ELF-1 (cell line): ENCODE measurements around the gene ZNF410.
A peak's percentile ranks its signal among the peaks of the same experiment; 100 is the strongest.
"Not testable (repeated sequence)": the region's sequence is repeated elsewhere in the genome, so short reads cannot be mapped to it uniquely, and the experiment has no call there.

ENCODE experiments used
- DNase-seq: peaks from one replicate; pipeline ENCODE4 v3.0.0-alpha.2; 2016; ENCODE audit warnings: low read depth, low spot score

ZNF410 gene, protein sequence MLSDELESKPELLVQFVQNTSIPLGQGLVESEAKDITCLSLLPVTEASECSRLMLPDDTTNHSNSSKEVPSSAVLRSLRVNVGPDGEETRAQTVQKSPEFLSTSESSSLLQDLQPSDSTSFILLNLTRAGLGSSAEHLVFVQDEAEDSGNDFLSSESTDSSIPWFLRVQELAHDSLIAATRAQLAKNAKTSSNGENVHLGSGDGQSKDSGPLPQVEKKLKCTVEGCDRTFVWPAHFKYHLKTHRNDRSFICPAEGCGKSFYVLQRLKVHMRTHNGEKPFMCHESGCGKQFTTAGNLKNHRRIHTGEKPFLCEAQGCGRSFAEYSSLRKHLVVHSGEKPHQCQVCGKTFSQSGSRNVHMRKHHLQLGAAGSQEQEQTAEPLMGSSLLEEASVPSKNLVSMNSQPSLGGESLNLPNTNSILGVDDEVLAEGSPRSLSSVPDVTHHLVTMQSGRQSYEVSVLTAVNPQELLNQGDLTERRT

GRCh38 chr14:73886449-73887317 lies at the start of gene ZNF410:
Gene ZNF410 (plus strand): TSS chr14:73886859. CDS start chr14:73892176, 5,317 bp downstream.
- peak; percentile 96 for DNase-seq

DNA sequence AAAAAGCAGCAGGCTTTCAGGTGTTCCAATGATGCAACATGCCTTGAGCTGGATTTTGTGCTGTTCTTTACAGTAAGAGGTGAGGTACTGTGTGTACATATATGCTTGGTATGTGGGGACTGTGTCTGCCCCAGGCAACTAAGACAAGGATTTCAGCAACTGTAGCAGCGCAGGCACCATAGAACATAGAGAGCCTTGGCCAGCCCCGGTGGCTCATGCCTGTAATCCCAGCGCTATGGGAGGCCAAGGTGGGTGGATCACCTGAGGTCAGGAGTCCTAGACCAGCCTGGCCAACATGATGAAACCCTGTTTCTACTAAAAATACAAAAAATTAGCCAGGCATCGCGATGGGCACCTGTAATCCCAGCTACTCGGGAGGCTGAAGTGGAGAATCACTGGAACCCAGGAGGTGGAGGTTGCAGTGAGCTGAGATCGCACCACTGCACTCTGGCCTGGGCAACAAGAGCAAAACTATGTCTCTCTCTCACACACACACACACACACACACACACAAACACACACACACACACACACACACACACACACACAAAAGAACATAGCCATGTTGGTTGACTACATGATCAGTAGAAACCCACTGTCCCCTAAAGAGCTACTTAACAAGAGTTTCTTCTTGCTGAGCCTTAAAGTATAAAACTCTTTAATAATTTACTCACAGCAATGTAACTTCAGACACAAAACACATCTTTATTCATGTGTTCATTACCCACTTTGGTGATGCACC lies 48.2 kb upstream of the ZNF410 start:
- peak; percentile 37 for DNase-seq

DNA sequence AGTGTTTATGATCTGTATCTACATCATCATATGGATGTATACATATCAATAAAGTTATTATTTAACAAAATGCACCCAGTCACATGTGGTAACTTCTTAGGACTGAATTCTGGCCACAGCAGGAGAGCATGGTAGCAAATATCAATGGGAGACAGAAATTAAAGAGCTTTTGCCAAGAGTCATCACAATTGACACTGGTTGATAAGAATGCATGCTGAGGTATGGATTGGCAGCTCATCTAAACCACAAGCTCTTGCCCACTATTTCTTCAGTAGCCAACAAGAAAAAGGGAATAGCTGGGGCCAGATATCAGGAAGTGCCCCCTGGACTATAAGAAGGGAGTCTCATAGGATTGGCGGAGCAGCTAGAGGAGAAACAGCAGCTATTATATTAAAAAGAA lies 44.5 kb upstream of the ZNF410 start:
- DNase-seq, result no peak

- DNase-seq, result no peak
Measured at GRCh38 chr14:73842851-73843250, 43.8 kb upstream of the ZNF410 start.

DNA sequence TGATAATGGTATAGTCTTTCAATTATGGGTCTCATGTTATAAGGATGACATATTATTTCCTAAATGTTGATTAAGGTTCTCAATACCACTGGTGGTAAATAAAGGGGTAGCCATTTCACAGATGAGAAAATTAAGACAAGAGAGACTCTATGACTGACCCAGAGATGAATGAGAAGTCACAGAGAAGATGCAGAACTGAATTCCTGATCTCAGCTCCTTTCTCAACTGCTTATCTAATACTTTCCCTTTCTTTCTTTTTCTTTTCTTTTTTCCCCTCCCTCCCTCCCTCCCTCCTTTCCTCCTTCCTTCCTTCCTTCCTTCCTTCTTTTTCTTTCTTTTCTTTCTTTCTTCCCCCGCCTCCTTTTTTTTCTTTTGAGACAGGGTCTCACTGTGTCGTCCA lies 43.4 kb upstream of the ZNF410 start:
- DNase-seq, result no peak

GRCh38 chr14:73846947-73847346 lies 39.7 kb upstream of the ZNF410 start:
- no peak for DNase-seq

DNA sequence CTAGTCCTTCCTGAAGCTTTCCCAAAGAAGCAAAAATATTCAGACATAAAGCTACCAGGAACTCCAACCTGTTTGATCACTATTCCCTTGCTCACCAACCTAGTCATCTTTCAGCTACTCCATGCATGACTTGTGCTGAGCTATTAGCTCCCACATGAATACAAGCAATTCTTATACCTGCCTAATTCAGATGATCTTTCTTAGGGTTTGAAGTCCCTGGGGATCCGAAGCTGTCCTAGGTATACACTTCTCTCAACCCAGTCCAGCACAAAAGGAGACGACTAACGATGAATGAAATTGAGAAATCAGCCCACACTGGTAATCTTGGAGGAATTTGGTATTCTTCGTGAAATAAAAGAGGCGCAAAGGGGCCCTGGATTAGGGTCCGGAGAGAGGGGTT lies 35.7 kb upstream of the ZNF410 start:
- DNase-seq, result no peak

- peak; percentile 99 for DNase-seq
Measured at GRCh38 chr14:73851567-73852382, 34.9 kb upstream of the ZNF410 start, which contains the start of gene PTGR2. Gene PTGR2 (plus strand): TSS chr14:73851831. CDS start chr14:73858863, 7,032 bp downstream.

GRCh38 chr14:73859145-73859544 lies 27.5 kb upstream of the ZNF410 start:
- no peak for DNase-seq

DNA sequence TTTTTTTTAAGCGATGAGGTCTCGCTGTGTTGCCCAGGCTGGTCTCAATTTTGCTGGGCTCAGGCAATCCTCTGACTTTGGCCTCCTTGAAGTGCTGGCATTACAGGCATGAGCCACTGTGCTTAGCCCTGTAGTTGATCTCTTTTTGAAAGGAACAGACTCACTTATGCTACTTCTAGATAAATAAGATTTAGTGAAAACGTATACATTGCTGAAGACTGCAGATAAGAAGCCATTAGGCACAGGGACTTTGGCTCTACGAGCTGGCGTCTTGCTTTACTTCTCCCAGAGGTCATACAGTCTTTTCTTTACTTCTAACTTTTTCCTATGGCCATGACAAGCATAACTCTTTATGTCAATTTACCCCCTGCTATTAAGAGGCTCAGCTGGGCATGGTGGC lies 25.6 kb upstream of the ZNF410 start:
- DNase-seq, result no peak

GRCh38 chr14:73862480-73862879 lies 24.2 kb upstream of the ZNF410 start:
- no peak for DNase-seq

DNA sequence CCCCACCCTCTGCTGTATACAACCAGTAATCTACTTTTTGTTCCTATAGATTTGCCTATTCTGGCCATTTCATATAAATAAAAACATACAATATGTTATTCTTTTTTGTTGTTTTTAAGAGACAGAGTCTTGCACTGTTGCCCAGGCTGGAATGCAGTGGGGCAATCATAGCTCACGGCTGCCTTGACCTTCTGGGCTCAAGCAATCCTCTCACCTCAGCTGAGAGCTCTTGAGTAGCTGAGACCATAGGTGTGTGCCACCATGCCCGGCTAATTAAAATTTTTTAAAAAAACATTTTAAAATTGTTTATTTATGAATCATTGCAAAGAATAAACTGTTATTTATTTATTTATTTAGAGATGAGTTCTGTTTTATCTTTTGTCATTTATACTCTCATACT lies 23.4 kb upstream of the ZNF410 start:
- DNase-seq, result no peak

DNA sequence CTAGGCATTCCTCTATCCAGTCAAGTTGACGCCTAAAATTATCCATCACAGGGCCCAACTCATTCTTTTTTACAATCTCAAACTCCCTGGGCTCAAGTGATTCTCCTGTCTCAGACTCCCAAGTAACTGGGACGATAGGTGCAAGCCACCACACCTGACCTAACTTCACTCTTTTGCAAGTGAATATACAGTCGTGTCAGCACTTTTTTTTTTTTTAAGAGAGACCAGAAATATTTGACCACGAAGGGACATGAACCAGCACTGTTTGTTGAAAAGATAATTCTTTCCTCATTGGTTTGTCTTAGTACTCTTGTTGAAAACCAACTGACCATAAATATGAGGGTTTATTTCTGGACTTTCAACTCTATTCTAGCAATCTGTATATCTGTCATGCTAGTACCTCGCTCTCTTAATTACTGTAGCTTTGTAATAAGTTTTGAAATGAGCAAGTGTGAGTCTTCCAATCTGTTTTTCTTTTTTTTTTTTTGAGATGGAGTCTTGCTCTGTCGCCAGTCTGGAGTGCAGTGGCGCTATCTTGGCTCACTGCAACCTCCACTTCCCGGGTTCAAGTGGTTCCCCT lies 21.0 kb upstream of the ZNF410 start:
- DNase-seq, result no peak

- not testable (repeated sequence) for DNase-seq
Measured at GRCh38 chr14:73869754-73870153, 16.9 kb upstream of the ZNF410 start.

GRCh38 chr14:73870525-73871235 lies 16.0 kb upstream of the ZNF410 start:
- DNase-seq, result peak; percentile 62

DNA sequence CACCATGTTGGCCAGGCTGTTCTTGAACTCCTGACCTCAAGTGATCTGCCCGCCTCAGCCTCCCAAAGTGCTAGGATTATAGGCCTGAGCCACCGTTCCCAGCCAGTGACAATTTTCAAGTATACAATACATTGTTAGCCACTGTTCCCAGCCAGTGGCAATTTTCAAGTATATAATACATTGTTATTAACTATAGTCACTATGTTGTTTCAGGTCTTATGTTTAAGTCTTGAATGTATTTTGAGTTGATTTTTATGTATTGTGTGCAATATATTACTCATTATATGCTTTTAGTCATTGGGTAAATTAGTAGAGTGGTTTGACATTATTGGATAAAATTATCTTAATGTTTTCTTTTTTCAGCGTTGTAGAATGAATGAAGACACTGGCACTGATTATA lies 13.0 kb upstream of the ZNF410 start:
- no peak for DNase-seq

DNA sequence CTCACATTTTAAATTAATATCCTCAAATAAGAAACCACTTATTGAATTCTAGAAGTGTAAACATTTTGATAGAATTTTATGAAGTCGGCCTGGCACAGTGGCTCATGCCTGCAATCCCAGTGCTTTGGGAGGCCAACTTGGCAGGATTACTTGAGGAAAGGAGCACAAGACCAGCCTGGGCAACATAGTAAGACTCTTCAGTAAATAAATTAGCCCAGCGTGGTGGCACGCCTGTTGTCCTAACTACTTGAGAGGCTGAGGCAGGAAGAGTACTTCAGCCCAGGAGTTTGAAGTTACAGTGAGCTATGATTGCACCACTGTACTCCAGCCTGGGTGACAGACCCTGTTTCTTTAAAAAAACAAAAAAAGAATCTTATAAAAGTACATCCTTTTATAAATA lies 8.9 kb upstream of the ZNF410 start:
- no peak for DNase-seq

DNA sequence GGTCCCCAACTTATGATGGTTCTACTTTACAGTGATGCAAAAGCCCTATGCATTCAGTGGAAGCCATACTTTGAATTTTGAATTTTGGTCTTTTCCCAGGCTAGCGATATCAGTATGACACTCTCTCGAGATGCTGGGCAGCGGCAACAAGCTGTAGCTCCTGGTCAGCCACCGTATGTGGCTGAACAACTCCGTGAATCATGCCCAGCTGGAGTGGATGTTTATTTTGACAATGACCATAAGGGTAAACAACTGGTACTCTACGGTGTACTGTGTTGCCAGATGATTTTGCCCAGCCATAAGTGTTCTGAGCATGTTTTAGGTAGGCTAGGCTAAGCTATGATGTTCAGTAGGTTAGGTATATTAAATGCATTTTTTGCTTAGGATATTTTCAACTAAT lies 8.2 kb upstream of the ZNF410 start:
- DNase-seq, result no peak

DNA sequence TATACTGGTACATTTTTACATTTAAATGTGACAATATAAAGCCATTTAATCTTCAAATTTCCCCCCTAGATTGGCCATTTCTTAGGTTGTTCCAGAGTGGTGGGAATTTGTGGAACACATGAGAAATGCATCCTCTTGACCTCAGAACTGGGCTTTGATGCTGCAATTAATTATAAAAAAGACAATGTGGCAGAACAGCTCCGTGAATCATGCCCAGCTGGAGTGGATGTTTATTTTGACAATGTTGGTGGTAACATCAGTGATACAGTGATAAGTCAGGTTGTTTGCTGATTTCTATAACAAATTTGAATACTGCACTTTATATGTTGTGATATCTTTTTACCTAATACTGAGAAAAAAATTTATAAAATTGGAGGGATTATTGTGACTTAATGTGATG lies 7.6 kb upstream of the ZNF410 start:
- DNase-seq, result no peak
